ENCODE measurements around the gene OR2T27. TPM values are rescaled to one million over a fixed set of nuclear protein-coding genes. Genes with fewer than 3 reads are reported as not detected.

OR2T27 gene
- not detected in 2 replicates for total RNA-seq

GRCh38 chr1:248655354-248655753 is at the start of gene OR2T27:
Gene OR2T27 (minus strand): TSS chr1:248655528. CDS start chr1:248650884, 4,644 bp downstream.

GRCh38 chr1:248702714-248703113 is 47.4 kb upstream of the OR2T27 start, which contains the start of gene OR14I1:
Gene OR14I1 (minus strand): TSS chr1:248702766.

GRCh38 chr1:248645178-248645577 is 10.2 kb downstream of the OR2T27 start, which contains the start of gene OR2T35:
Gene OR2T35 (minus strand): TSS chr1:248645278. CDS start chr1:248639258, 6,020 bp downstream.

GRCh38 chr1:248634991-248635390 is 20.3 kb downstream of the OR2T27 start, which contains the start of gene OR2T11:
Gene OR2T11 (minus strand): TSS chr1:248635091. CDS start chr1:248627128, 7,963 bp downstream.

Other genes starting within 250 kb of the OR2T27 start
- not detected in 2 replicates for gene OR2T2, start 209.9 kb downstream of the OR2T27 start, total RNA-seq
- not detected in 2 replicates for gene OR2T3, start 182.2 kb downstream of the OR2T27 start, total RNA-seq
- not detected in 2 replicates for gene OR2T5, start 166.9 kb downstream of the OR2T27 start, total RNA-seq
- not detected in 2 replicates for gene OR2G6, start 147.5 kb downstream of the OR2T27 start, total RNA-seq
- not detected in 2 replicates for gene OR2T29, start 92.8 kb downstream of the OR2T27 start, total RNA-seq
- not detected in 2 replicates for gene OR2T34, start 80.8 kb downstream of the OR2T27 start, total RNA-seq
- not detected in 2 replicates for gene OR2T10, start 57.8 kb downstream of the OR2T27 start, total RNA-seq
- not detected in 2 replicates for gene OR2T11, start 20.4 kb downstream of the OR2T27 start, total RNA-seq
- not detected in 2 replicates for gene OR2T35, start 10.2 kb downstream of the OR2T27 start, total RNA-seq
- gene OR14I1, start 47.2 kb upstream of the OR2T27 start, total RNA-seq: not detected in 2 replicates
- 0.28 TPM in 1 of 2 replicates, not detected in the other for gene LYPD8, start 100.2 kb upstream of the OR2T27 start, total RNA-seq
- 32.7 and 43.3 TPM in 2 replicates for gene SH3BP5L, start 170.4 kb upstream of the OR2T27 start, total RNA-seq
- gene ZNF672, start 182.7 kb upstream of the OR2T27 start, total RNA-seq: 16.3 and 23.2 TPM in 2 replicates
- gene ZNF692, start 203.6 kb upstream of the OR2T27 start, total RNA-seq: 24.9 and 33.5 TPM in 2 replicates